GM19035 (cell line): ENCODE measurements around the gene CCL16.
"Not testable (repeated sequence)": the region's sequence is repeated elsewhere in the genome, so short reads cannot be mapped to it uniquely, and the experiment has no call there.

Source experiments
- ATAC-seq: cut with Tn5 transposase; IDR thresholded peaks from one replicate; pipeline ENCODE4 v1.9.1; 2021; ENCODE audit not compliant: unreplicated experiment

The CCL16 gene

GRCh38 chr17:35981246-35981645, at the start of gene CCL16:
Gene CCL16 (minus strand): TSS chr17:35981497. CDS start chr17:35981420, 77 bp downstream.
- no peak for ATAC-seq

GRCh38 chr17:36030956-36031355, 49.7 kb upstream of the CCL16 start:
- ATAC-seq = no peak

GRCh38 chr17:36027761-36028160, 46.5 kb upstream of the CCL16 start:
- ATAC-seq = no peak

- ATAC-seq = no peak
Measured at GRCh38 chr17:36024106-36024869, 43.0 kb upstream of the CCL16 start.

- no peak for ATAC-seq
Measured at GRCh38 chr17:36019423-36019822, 38.1 kb upstream of the CCL16 start.

- no peak for ATAC-seq
Measured at GRCh38 chr17:36017799-36018198, 36.5 kb upstream of the CCL16 start, which contains the start of gene CCL23. Gene CCL23 (minus strand): TSS chr17:36017972. CDS start chr17:36017897, 75 bp downstream.

GRCh38 chr17:36016555-36016954, 35.3 kb upstream of the CCL16 start:
- ATAC-seq = no peak

- ATAC-seq = not testable (repeated sequence)
Measured at GRCh38 chr17:36015895-36016294, 34.6 kb upstream of the CCL16 start.

GRCh38 chr17:36014946-36015345, 33.6 kb upstream of the CCL16 start:
- no peak for ATAC-seq

- no peak for ATAC-seq
Measured at GRCh38 chr17:36011201-36011600, 29.9 kb upstream of the CCL16 start.

GRCh38 chr17:36008998-36009665, 27.8 kb upstream of the CCL16 start:
- ATAC-seq = no peak

- no peak for ATAC-seq
Measured at GRCh38 chr17:36004594-36005108, 23.4 kb upstream of the CCL16 start.

- no peak for ATAC-seq
Measured at GRCh38 chr17:36002631-36003030, 21.3 kb upstream of the CCL16 start.

- no peak for ATAC-seq
Measured at GRCh38 chr17:36001862-36002603, 20.7 kb upstream of the CCL16 start.

GRCh38 chr17:36001110-36001771, 19.9 kb upstream of the CCL16 start, which contains the start of gene CCL15:
Gene CCL15 (minus strand): TSS chr17:36001553. CDS start chr17:36001492, 61 bp downstream.
- no peak for ATAC-seq

- no peak for ATAC-seq
Measured at GRCh38 chr17:36000732-36001109, 19.4 kb upstream of the CCL16 start.

- no peak for ATAC-seq
Measured at GRCh38 chr17:35998756-35999155, 17.5 kb upstream of the CCL16 start.

GRCh38 chr17:35998018-35998545, 16.8 kb upstream of the CCL16 start:
- ATAC-seq = no peak

GRCh38 chr17:35995346-35995745, 14.0 kb upstream of the CCL16 start:
- ATAC-seq = not testable (repeated sequence)

- no peak for ATAC-seq
Measured at GRCh38 chr17:35991075-35991474, 9.8 kb upstream of the CCL16 start.

GRCh38 chr17:35988164-35988563, 6.9 kb upstream of the CCL16 start:
- no peak for ATAC-seq
